Neural progenitor cell (in vitro differentiated cells): ENCODE results near the gene CYP26B1. TPM values are rescaled to one million over a fixed set of nuclear protein-coding genes. Genes with fewer than 3 reads are reported as not detected.

ENCODE experiments used
- DNase-seq: peaks from one replicate; pipeline ENCODE4 v3.0.0-alpha.2; 2016; ENCODE audit warnings: low spot score
- H2AFZ ChIP-seq: fragments of 200-600 bp; sonication (generic); replicated peaks from 2 replicates; pipeline ENCODE4 v1.6.1; 2016; ENCODE audit warnings: antibody characterized with exemption
- H3F3A ChIP-seq: fragments of 200-600 bp; sonication (generic); 2 replicates; pipeline ENCODE4 v1.6.1; 2016; ENCODE audit warnings: antibody characterized with exemption, low read depth
- H3K27ac ChIP-seq: fragments of 200-600 bp; sonication (generic); 2 replicates; pipeline ENCODE4 v1.5.1; 2016; ENCODE audit warnings: mild to moderate bottlenecking
- H3K27me3 ChIP-seq: fragments of 200-600 bp; sonication (generic); 2 replicates; pipeline ENCODE4 v1.6.1; 2016; ENCODE audit warnings: mild to moderate bottlenecking, moderate library complexity
- H3K36me3 ChIP-seq: fragments of 200-600 bp; sonication (generic); 2 replicates; pipeline ENCODE4 v1.5.1; 2016
- H3K4me1 ChIP-seq: fragments of 200-600 bp; sonication (generic); 2 replicates; pipeline ENCODE4 v1.6.1; 2016; ENCODE audit warnings: mixed run types
- H3K4me2 ChIP-seq: fragments of 200-600 bp; sonication (generic); 2 replicates; pipeline ENCODE4 v1.6.1; 2016
- H3K4me3 ChIP-seq: fragments of 200-600 bp; sonication (generic); 2 replicates; pipeline ENCODE4 v1.5.1; 2016
- H3K79me2 ChIP-seq: fragments of 200-600 bp; sonication (generic); 2 replicates; pipeline ENCODE4 v1.6.1; 2016; ENCODE audit warnings: low read depth
- H3K9ac ChIP-seq: fragments of 200-600 bp; sonication (generic); 2 replicates; pipeline ENCODE4 v1.6.1; 2016
- H3K9me3 ChIP-seq: fragments of 200-600 bp; sonication (generic); 2 replicates; pipeline ENCODE4 v1.5.1; 2016; ENCODE audit warnings: low read depth
- H4K20me1 ChIP-seq: fragments of 200-600 bp; sonication (generic); 2 replicates; pipeline ENCODE4 v1.6.1; 2016; ENCODE audit warnings: low read depth
- H3K27ac Mint-ChIP-seq: 3 replicates; pipeline ENCODE4 v1.8.0; 2021; ENCODE audit warnings: mixed read lengths
- H3K27me3 Mint-ChIP-seq: 2 replicates; pipeline ENCODE4 v1.8.0; 2022; ENCODE audit warnings: low read depth, mild to moderate bottlenecking, inconsistent platforms, moderate library complexity, mixed read lengths; ENCODE audit not compliant: insufficient read depth
- H3K36me3 Mint-ChIP-seq: 3 replicates; pipeline ENCODE4 v1.8.0; 2021; ENCODE audit warnings: mixed read lengths
- H3K4me1 Mint-ChIP-seq: 3 replicates; pipeline ENCODE4 v1.8.0; 2021; ENCODE audit warnings: mixed read lengths
- H3K4me3 Mint-ChIP-seq: 3 replicates; pipeline ENCODE4 v1.8.0; 2021; ENCODE audit warnings: mild to moderate bottlenecking, moderate library complexity, mixed read lengths
- H3K9me3 Mint-ChIP-seq: 3 replicates; pipeline ENCODE4 v1.8.0; 2020; ENCODE audit warnings: mixed read lengths
- CTCF ChIP-seq: fragments of 200-600 bp; sonication (generic); IDR thresholded peaks from 2 replicates; pipeline ENCODE4 v1.5.1; 2017; ENCODE audit warnings: antibody characterized with exemption, mild to moderate bottlenecking
- EZH2 ChIP-seq: fragments of 200-600 bp; sonication (generic); IDR thresholded peaks from 2 replicates; pipeline ENCODE4 v1.6.1; 2017; ENCODE audit warnings: antibody characterized with exemption, mild to moderate bottlenecking, moderate library complexity
- EZH2phosphoT487 ChIP-seq: fragments of 200-600 bp; sonication (generic); IDR thresholded peaks from 2 replicates; pipeline ENCODE4 v1.6.1; 2017; ENCODE audit warnings: antibody characterized with exemption
- total RNA-seq: library from RNA; depleted of rRNA; stranded (reverse); fragments of >200 nt; gene quantifications from 2 replicates; pipeline ENCODE4 v1.2.3, GENCODE V29; 2015; ENCODE audit warnings: low replicate concordance

Gene CYP26B1
- total RNA-seq, 1 donor from 2014 or later, result 0.21 TPM

- Histone ChIP-seq H4K20me1 (no peaks in the 10 kb centered on the region), H3K4me3 (no peak overlapping the region), H3K36me3 (no peaks in the 10 kb centered on the region), H3K4me1 (no peaks in the 10 kb centered on the region), H3F3A (no peaks in the 10 kb centered on the region), H2AFZ (no peak overlapping the region), H3K27me3 (no peaks in the 10 kb centered on the region), H3K9me3 (no peaks in the 10 kb centered on the region), H3K9ac (no peak overlapping the region), H3K79me2 (no peaks in the 10 kb centered on the region), H3K4me2 (no peak overlapping the region), H3K27ac (no peak overlapping the region)
- no peaks in the 10 kb centered on the region for H3K27me3 Mint-ChIP-seq
- TF ChIP-seq EZH2 (no peak), EZH2phosphoT487 (no peak), CTCF (no peak)
- no peak for DNase-seq
- peaks cover 6% of the 10 kb centered on the region for H3K4me1 Mint-ChIP-seq
- peaks cover 2% of the 10 kb centered on the region for H3K9me3 Mint-ChIP-seq
- no peak overlapping the region for H3K27ac Mint-ChIP-seq
- H3K4me3 Mint-ChIP-seq, result no peak overlapping the region
- H3K36me3 Mint-ChIP-seq, result no peaks in the 10 kb centered on the region
Measured at GRCh38 chr2:72118386-72118785, 29.3 kb downstream of the CYP26B1 start.

DNA sequence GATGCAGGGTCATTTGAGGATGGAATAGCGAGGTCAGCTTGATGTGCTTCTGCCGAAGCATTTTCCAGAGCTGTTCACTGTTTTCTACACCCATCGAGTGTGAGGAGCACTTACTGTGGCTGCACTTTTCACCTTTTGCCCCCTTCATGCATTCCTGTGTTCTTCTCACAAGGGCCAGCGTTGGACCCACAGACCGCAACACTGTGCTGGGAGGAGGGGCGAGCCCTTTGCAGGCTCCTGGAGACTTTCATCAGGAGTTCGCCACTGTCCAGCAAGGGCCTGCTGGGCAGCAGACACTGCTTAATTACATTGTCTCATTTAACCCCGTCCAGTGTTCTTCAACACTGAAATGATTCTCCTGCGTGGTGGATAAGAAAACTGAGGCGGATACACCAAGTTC lies 29.9 kb downstream of the CYP26B1 start:
- H3K4me3 ChIP-seq, result no peak overlapping the region
- no peaks in the 10 kb centered on the region for H3K79me2 ChIP-seq
- Mint-ChIP-seq H3K36me3 (no peaks in the 10 kb centered on the region), H3K4me3 (no peak overlapping the region), H3K9me3 (peaks cover 2% of the 10 kb centered on the region), H3K27me3 (no peaks in the 10 kb centered on the region), H3K4me1 (peaks cover 6% of the 10 kb centered on the region), H3K27ac (no peak overlapping the region)
- H3F3A ChIP-seq, result no peaks in the 10 kb centered on the region
- H3K9ac ChIP-seq, result no peak overlapping the region
- no peak overlapping the region for H3K27ac ChIP-seq
- no peaks in the 10 kb centered on the region for H3K9me3 ChIP-seq
- no peaks in the 10 kb centered on the region for H3K4me1 ChIP-seq
- no peaks in the 10 kb centered on the region for H3K27me3 ChIP-seq
- H3K36me3 ChIP-seq, result no peaks in the 10 kb centered on the region
- DNase-seq, result no peak
- no peaks in the 10 kb centered on the region for H4K20me1 ChIP-seq
- H2AFZ ChIP-seq, result no peak overlapping the region
- TF ChIP-seq EZH2phosphoT487 (no peak), CTCF (no peak), EZH2 (no peak)
- H3K4me2 ChIP-seq, result no peak overlapping the region

GRCh38 chr2:72117029-72117428 lies 30.6 kb downstream of the CYP26B1 start:
- Histone ChIP-seq H3F3A (no peaks in the 10 kb centered on the region), H3K27me3 (no peaks in the 10 kb centered on the region), H3K27ac (no peak overlapping the region), H2AFZ (no peak overlapping the region), H3K9me3 (no peaks in the 10 kb centered on the region), H3K4me3 (no peak overlapping the region), H3K79me2 (no peaks in the 10 kb centered on the region), H3K36me3 (no peaks in the 10 kb centered on the region), H3K4me2 (no peak overlapping the region), H4K20me1 (no peaks in the 10 kb centered on the region), H3K9ac (no peak overlapping the region), H3K4me1 (no peaks in the 10 kb centered on the region)
- Mint-ChIP-seq H3K27me3 (peaks cover under 1% of the 10 kb centered on the region), H3K27ac (no peak overlapping the region), H3K4me1 (peaks cover 6% of the 10 kb centered on the region), H3K36me3 (no peaks in the 10 kb centered on the region), H3K4me3 (no peak overlapping the region), H3K9me3 (peaks cover 2% of the 10 kb centered on the region)
- DNase-seq, result no peak
- TF ChIP-seq EZH2phosphoT487, result no peak
- no peak for TF ChIP-seq CTCF
- no peak for TF ChIP-seq EZH2

DNA sequence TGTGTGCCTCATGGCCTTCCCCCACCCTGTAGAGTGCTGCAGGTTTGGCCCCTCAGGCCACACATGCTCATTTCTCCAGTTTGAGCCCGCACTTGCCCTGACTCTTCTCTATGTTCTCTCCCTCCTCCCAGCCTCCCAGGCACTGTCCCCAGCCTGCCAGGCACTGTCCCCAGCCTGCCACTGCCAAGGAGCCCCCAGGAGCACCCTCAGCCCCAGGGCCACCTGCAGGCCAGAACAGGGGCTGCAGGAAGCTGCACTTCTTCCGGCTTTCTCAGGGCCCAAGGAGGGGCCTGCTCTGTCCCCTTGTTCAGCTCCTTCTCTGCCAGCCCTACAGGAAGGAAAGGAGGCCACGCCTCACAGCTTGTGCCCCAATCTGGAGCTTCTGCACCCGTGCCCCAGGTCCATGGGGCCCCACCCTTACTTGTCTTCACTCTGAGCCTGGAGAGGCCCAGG lies 31.6 kb downstream of the CYP26B1 start:
- DNase-seq, result no peak
- no peak overlapping the region for H3K27ac Mint-ChIP-seq

More for the DNA sequence above, 31.6 kb downstream of the CYP26B1 start:
- no peak for TF ChIP-seq EZH2phosphoT487
- peak; percentile 34 for TF ChIP-seq CTCF
- H3K4me3 Mint-ChIP-seq, result no peak overlapping the region
- Histone ChIP-seq H3K9me3 (no peaks in the 10 kb centered on the region), H3F3A (no peaks in the 10 kb centered on the region), H3K9ac (no peak overlapping the region), H2AFZ (peak overlapping the region; percentile 17), H4K20me1 (no peaks in the 10 kb centered on the region), H3K79me2 (no peaks in the 10 kb centered on the region), H3K27ac (no peak overlapping the region), H3K4me3 (no peak overlapping the region), H3K4me2 (no peak overlapping the region), H3K27me3 (no peaks in the 10 kb centered on the region), H3K36me3 (no peaks in the 10 kb centered on the region), H3K4me1 (no peaks in the 10 kb centered on the region)
- peaks cover 2% of the 10 kb centered on the region for H3K27me3 Mint-ChIP-seq
- peaks cover 2% of the 10 kb centered on the region for H3K9me3 Mint-ChIP-seq
- H3K4me1 Mint-ChIP-seq, result peaks cover 6% of the 10 kb centered on the region
- no peaks in the 10 kb centered on the region for H3K36me3 Mint-ChIP-seq
